Astrocyte (in vitro differentiated cells and primary cell): ENCODE data around the gene HACE1. TPM values are rescaled to one million over a fixed set of nuclear protein-coding genes. Genes with fewer than 3 reads are reported as not detected.
A peak's percentile ranks its signal among the peaks of the same experiment; 100 is the strongest.

Source experiments
- DNase-seq: peaks from one replicate; pipeline ENCODE4 v3.0.0-alpha.2; 2010; ENCODE audit warnings: low read depth
- FAIRE-seq: peaks from 2 replicates; lab custom pipeline; 2011; peaks lifted over from hg19 to GRCh38; lab: Jason Lieb, UNC
- H2AFZ ChIP-seq: 2 replicates; pipeline ENCODE4 v1.6.0; 2012; ENCODE audit warnings: low read depth, low read length, inconsistent platforms
- H3K27ac ChIP-seq: 2 replicates; pipeline ENCODE4 v1.5.1; 2011; ENCODE audit warnings: low read depth, low read length, inconsistent platforms
- H3K27me3 ChIP-seq: 2 replicates; pipeline ENCODE4 v1.6.0; 2011; ENCODE audit warnings: low read length, inconsistent platforms; ENCODE audit not compliant: insufficient read depth
- H3K36me3 ChIP-seq: 2 replicates; pipeline ENCODE4 v1.5.1; 2011; ENCODE audit warnings: low read length, inconsistent platforms; ENCODE audit not compliant: insufficient read depth
- H3K4me1 ChIP-seq: 2 replicates; pipeline ENCODE4 v1.5.1; 2011; ENCODE audit warnings: low read length, inconsistent platforms; ENCODE audit not compliant: insufficient read depth
- H3K4me2 ChIP-seq: 2 replicates; pipeline ENCODE4 v1.6.0; 2012; ENCODE audit warnings: low read length, inconsistent platforms
- H3K4me3 ChIP-seq: 2 replicates; pipeline ENCODE4 v1.5.1; 2011; ENCODE audit warnings: low read depth, mild to moderate bottlenecking, low read length, inconsistent platforms; ENCODE audit not compliant: insufficient read depth
- H3K79me2 ChIP-seq: 2 replicates; pipeline ENCODE4 v1.6.0; 2012; ENCODE audit warnings: mild to moderate bottlenecking, low read length, inconsistent platforms; ENCODE audit not compliant: insufficient read depth
- H3K9ac ChIP-seq: 2 replicates; pipeline ENCODE4 v1.6.0; 2012; ENCODE audit warnings: mild to moderate bottlenecking, low read length, inconsistent platforms
- H3K9me3 ChIP-seq: 2 replicates; pipeline ENCODE4 v1.5.1; 2012; ENCODE audit warnings: low read depth, mild to moderate bottlenecking, low read length, inconsistent platforms; ENCODE audit not compliant: insufficient read depth
- H4K20me1 ChIP-seq: 2 replicates; pipeline ENCODE4 v1.6.0; 2012; ENCODE audit warnings: low read length, inconsistent platforms; ENCODE audit not compliant: insufficient read depth
- H3K27ac Mint-ChIP-seq: one replicate; pipeline ENCODE4 v1.8.0; 2021; ENCODE audit warnings: mild to moderate bottlenecking, mixed read lengths; ENCODE audit not compliant: unreplicated experiment
- H3K27me3 Mint-ChIP-seq: one replicate; pipeline ENCODE4 v1.8.0; 2021; ENCODE audit warnings: low read depth, mixed read lengths; ENCODE audit not compliant: unreplicated experiment
- H3K36me3 Mint-ChIP-seq: one replicate; pipeline ENCODE4 v1.8.0; 2021; ENCODE audit warnings: low read depth, mixed read lengths; ENCODE audit not compliant: unreplicated experiment
- H3K4me1 Mint-ChIP-seq: one replicate; pipeline ENCODE4 v1.8.0; 2021; ENCODE audit warnings: low read depth, mixed read lengths; ENCODE audit not compliant: unreplicated experiment
- H3K4me3 Mint-ChIP-seq: one replicate; pipeline ENCODE4 v1.8.0; 2021; ENCODE audit warnings: mild to moderate bottlenecking, moderate library complexity, mixed read lengths; ENCODE audit not compliant: unreplicated experiment
- H3K9me3 Mint-ChIP-seq: one replicate; pipeline ENCODE4 v1.8.0; 2021; ENCODE audit warnings: mild to moderate bottlenecking, mixed read lengths; ENCODE audit not compliant: unreplicated experiment
- EZH2 ChIP-seq: IDR thresholded peaks from 2 replicates; pipeline ENCODE4 v1.6.1; 2012; ENCODE audit warnings: mild to moderate bottlenecking, low read length, inconsistent platforms; ENCODE audit not compliant: insufficient read depth
- total RNA-seq: library from RNA; stranded (reverse); gene quantifications from 2 replicates; pipeline ENCODE4 v1.2.1, GENCODE V29; 2021
- TF ChIP-seq, protein P1 (sequence below): IDR thresholded peaks from 2 replicates; pipeline ENCODE4 v1.5.1; 2011; ENCODE audit warnings: low read depth, mild to moderate bottlenecking, inconsistent platforms, low read length, moderate library complexity; ENCODE audit not compliant: insufficient read depth

The HACE1 gene
- total RNA-seq, 1 donor from 2014 or later = 13.8 TPM

DNA sequence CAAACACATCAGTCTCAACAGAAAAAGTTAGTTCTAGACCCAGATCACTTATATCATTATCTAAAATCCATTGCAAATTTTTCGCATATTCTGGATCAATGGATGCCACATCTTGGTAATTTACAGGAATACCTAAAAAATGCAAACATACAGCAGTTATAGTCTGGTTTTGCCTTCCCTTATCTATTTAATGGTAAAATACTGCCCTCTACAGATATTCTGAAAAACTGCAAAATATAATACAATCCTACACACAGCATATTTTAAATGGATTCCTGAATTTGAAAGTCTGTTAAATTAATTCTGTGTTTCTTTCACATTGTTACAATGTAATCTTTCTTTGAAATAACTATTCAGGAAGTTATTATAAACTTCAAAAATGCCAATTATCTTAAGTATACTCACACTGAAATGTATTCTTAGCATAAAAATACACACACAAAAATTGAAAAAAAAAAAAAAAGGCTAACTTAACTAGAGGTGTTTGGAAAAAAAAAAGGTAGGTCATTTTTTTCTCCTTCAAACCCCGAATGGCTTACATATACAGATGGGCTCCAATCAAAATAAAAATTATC is 88.4 kb downstream of the HACE1 start:
- Histone ChIP-seq H2AFZ (no peak overlapping the region), H3K4me2 (no peak overlapping the region), H3K4me3 (no peak overlapping the region), H3K79me2 (no peaks in the 10 kb centered on the region), H3K27ac (no peak overlapping the region), H3K36me3 (no peaks in the 10 kb centered on the region), H4K20me1 (no peaks in the 10 kb centered on the region), H3K9me3 (no peaks in the 10 kb centered on the region), H3K4me1 (no peaks in the 10 kb centered on the region), H3K9ac (no peak overlapping the region), H3K27me3 (no peaks in the 10 kb centered on the region)
- FAIRE-seq = no peak
- Mint-ChIP-seq H3K9me3 (no peaks in the 10 kb centered on the region), H3K4me1 (peaks cover 4% of the 10 kb centered on the region), H3K27me3 (no peaks in the 10 kb centered on the region), H3K36me3 (peaks cover 3% of the 10 kb centered on the region), H3K27ac (no peak overlapping the region), H3K4me3 (no peak overlapping the region)
- no peak for TF ChIP-seq EZH2
- TF ChIP-seq, protein P1, sequence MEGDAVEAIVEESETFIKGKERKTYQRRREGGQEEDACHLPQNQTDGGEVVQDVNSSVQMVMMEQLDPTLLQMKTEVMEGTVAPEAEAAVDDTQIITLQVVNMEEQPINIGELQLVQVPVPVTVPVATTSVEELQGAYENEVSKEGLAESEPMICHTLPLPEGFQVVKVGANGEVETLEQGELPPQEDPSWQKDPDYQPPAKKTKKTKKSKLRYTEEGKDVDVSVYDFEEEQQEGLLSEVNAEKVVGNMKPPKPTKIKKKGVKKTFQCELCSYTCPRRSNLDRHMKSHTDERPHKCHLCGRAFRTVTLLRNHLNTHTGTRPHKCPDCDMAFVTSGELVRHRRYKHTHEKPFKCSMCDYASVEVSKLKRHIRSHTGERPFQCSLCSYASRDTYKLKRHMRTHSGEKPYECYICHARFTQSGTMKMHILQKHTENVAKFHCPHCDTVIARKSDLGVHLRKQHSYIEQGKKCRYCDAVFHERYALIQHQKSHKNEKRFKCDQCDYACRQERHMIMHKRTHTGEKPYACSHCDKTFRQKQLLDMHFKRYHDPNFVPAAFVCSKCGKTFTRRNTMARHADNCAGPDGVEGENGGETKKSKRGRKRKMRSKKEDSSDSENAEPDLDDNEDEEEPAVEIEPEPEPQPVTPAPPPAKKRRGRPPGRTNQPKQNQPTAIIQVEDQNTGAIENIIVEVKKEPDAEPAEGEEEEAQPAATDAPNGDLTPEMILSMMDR = peak; percentile 58
- peak; percentile 8 for DNase-seq

DNA sequence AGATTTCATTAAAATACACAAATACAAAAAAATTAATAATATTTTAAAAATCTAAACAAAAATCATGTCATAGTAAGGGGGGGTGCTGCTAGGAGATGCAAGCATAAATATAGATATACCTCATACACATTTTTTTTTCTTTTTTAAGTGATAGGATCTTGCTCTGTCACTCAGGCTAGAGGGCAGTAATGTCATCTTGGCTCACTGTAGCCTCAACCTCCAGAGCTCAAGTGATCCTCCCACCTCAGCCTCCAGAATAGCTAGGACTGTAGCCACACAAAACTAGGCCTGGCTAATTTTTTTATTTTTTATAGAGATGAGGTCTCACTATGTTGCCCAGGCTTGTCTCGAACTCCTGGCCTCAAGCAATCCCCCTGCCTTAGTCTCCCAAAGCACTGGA is 90.8 kb downstream of the HACE1 start:
- no peaks in the 10 kb centered on the region for H3K27me3 ChIP-seq
- Mint-ChIP-seq H3K27me3 (no peaks in the 10 kb centered on the region), H3K4me1 (peaks cover 4% of the 10 kb centered on the region), H3K36me3 (peaks cover 7% of the 10 kb centered on the region), H3K9me3 (no peaks in the 10 kb centered on the region), H3K27ac (no peak overlapping the region), H3K4me3 (no peak overlapping the region)
- no peak overlapping the region for H3K9ac ChIP-seq
- H3K27ac ChIP-seq = no peak overlapping the region
- no peak overlapping the region for H3K4me3 ChIP-seq
- H3K4me2 ChIP-seq = no peak overlapping the region
- FAIRE-seq (no peak), DNase-seq (no peak)
- no peaks in the 10 kb centered on the region for H4K20me1 ChIP-seq
- TF ChIP-seq, protein P1 = no peak
- TF ChIP-seq EZH2 = no peak
- no peaks in the 10 kb centered on the region for H3K79me2 ChIP-seq
- no peak overlapping the region for H2AFZ ChIP-seq
- no peaks in the 10 kb centered on the region for H3K9me3 ChIP-seq
- no peaks in the 10 kb centered on the region for H3K36me3 ChIP-seq
- H3K4me1 ChIP-seq = no peaks in the 10 kb centered on the region

DNA sequence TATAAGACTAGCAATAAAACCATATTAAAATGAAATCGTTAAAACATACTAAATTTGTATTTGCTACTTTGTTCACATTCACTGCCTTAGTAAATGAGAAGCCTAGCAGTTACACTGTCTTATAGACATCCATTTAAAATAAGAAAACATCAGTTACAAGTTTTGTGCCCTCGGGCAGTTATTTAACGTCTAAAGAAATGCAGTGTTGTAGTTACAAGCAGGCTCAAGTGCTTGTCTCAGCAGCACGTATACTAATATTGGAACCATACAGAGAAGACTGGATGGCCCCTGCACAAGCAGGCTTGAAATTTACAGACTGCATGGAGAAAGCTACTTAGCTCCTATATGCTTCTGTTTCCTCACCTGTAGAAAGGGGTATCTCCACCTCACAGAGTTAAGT is 93.1 kb downstream of the HACE1 start:
- no peaks in the 10 kb centered on the region for H3K79me2 ChIP-seq
- no peaks in the 10 kb centered on the region for H3K27me3 ChIP-seq
- no peaks in the 10 kb centered on the region for H4K20me1 ChIP-seq
- FAIRE-seq (no peak), DNase-seq (no peak)
- no peaks in the 10 kb centered on the region for H3K9me3 Mint-ChIP-seq
- H3K36me3 ChIP-seq = no peaks in the 10 kb centered on the region
- H3K27me3 Mint-ChIP-seq = no peaks in the 10 kb centered on the region
- no peaks in the 10 kb centered on the region for H3K9me3 ChIP-seq
- H3K36me3 Mint-ChIP-seq = peaks cover 17% of the 10 kb centered on the region
- H3K27ac Mint-ChIP-seq = no peak overlapping the region
- no peak overlapping the region for H2AFZ ChIP-seq
- H3K4me3 Mint-ChIP-seq = no peak overlapping the region
- no peak overlapping the region for H3K27ac ChIP-seq
- peaks cover 4% of the 10 kb centered on the region for H3K4me1 Mint-ChIP-seq
- no peak overlapping the region for H3K9ac ChIP-seq
- H3K4me2 ChIP-seq = no peak overlapping the region
- no peak overlapping the region for H3K4me3 ChIP-seq
- TF ChIP-seq, protein P1 = no peak
- TF ChIP-seq EZH2 = no peak
- H3K4me1 ChIP-seq = no peaks in the 10 kb centered on the region
